Measurements from ENCODE around the gene CYP1A2. TPM values are rescaled to one million over a fixed set of nuclear protein-coding genes. Genes with fewer than 3 reads are reported as not detected.
A peak's percentile ranks its signal among the peaks of the same experiment; 100 is the strongest.

CYP1A2 gene
- total and polyA plus RNA-seq, 9 of the 15 experiments (the other 6 are each of a cell fraction or from before 2014, with no cell fraction given): not detected

DNA sequence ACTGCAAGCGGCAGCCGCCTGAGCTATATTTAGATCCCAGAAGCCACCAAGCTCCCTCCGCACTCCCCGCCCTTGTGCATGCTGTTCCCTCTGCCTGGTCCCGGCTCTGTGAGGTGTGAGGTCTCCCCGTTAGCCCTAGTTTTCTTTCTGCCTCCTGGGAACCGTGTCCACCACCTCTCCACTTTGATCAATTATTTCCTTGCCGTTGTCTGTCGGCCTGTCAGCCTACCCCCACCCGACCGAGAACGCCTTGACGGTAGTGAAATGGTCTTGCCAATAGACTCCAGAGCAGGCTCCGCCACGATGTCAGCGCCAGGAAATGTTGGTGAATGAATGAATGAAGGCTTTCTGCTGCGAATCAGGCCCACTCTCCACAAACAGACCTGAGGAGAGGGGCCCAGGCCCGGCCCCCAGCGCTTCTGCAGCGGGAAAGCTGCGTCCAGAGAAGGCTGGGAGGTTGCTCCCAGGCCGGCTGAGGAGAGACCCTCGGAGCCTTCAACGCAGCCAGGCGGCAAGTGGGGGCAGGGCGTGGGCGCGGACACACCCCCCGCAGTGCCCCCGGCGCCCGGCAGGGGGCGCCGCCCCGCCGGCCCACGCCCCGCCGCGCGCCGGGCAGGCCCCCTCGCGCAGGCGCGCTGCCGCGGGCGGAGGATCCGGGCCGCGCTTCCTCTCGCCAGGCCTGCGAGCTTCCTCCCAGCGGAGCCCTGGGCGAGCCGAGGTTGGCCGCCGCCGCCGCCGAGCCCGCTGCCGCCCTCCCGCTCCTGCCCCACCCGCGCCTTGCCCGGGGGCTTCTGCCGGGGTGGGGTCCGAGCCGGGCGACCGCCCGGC, 33.0 kb downstream of the CYP1A2 start, which contains the start of gene CSK (continued):
- TF ChIP-seq SFPQ (IDR thresholded peaks at IDR 0.05; ENCODE audit: low read depth, low read length): no peak
- no peak for TF ChIP-seq ZMIZ1 (IDR thresholded peaks at IDR 0.05; ENCODE audit: low read depth in 2 of 2, low read length in 2 of 2)
- 0 out of 2 replicates have a peak, but pooled peaks have one; percentile 44 for TF ChIP-seq MTA3 (IDR thresholded peaks at IDR 0.05; ENCODE audit: borderline replicate concordance)
- TF ChIP-seq ZNF124 (CRISPR knock-in tag; IDR thresholded peaks at IDR 0.05): no peak
- TF ChIP-seq, protein P1, sequence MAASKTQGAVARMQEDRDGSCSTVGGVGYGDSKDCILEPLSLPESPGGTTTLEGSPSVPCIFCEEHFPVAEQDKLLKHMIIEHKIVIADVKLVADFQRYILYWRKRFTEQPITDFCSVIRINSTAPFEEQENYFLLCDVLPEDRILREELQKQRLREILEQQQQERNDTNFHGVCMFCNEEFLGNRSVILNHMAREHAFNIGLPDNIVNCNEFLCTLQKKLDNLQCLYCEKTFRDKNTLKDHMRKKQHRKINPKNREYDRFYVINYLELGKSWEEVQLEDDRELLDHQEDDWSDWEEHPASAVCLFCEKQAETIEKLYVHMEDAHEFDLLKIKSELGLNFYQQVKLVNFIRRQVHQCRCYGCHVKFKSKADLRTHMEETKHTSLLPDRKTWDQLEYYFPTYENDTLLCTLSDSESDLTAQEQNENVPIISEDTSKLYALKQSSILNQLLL (CRISPR knock-in tag; IDR thresholded peaks at IDR 0.05; ENCODE audit: borderline replicate concordance): no peak
- no peak for TF ChIP-seq ATF1 (CRISPR knock-in tag; IDR thresholded peaks at IDR 0.05)
- TF ChIP-seq ATF1 (tag; IDR thresholded peaks at IDR 0.05): no peak
- TF ChIP-seq DLX4 (CRISPR knock-in tag; IDR thresholded peaks at IDR 0.05): no peak
- TF ChIP-seq MYNN (IDR thresholded peaks at IDR 0.05): no peak
- TF ChIP-seq MYNN (CRISPR knock-in tag; IDR thresholded peaks at IDR 0.05): no peak
- TF ChIP-seq MEIS2 (IDR thresholded peaks at IDR 0.05; ENCODE audit: partially characterized antibody): no peak
- no peak for TF ChIP-seq BRD9 (IDR thresholded peaks at IDR 0.05; ENCODE audit: low read depth, partially characterized antibody)
- TF ChIP-seq ZNF384 (IDR thresholded peaks at IDR 0.05; ENCODE audit: low read depth, low read length): no peak
- TF ChIP-seq ZBTB7A (IDR thresholded peaks at IDR 0.05; ENCODE audit: borderline replicate concordance, control insufficient read depth, low read depth, low read length): peak; percentile 91
- no peak for TF ChIP-seq THAP7 (CRISPR knock-in tag; IDR thresholded peaks at IDR 0.05)
- no peak for TF ChIP-seq ZNF263 (CRISPR knock-in tag; IDR thresholded peaks at IDR 0.05; ENCODE audit: borderline replicate concordance)
- TF ChIP-seq KAT8 (IDR thresholded peaks at IDR 0.05; ENCODE audit: low read depth): no peak
- TF ChIP-seq LEF1 (IDR thresholded peaks at IDR 0.05): no peak
- TF ChIP-seq ATF7 (IDR thresholded peaks at IDR 0.05): no peak
- no peak for TF ChIP-seq SMARCA4 (IDR thresholded peaks at IDR 0.05)
- TF ChIP-seq CBX3 (IDR thresholded peaks at IDR 0.05; ENCODE audit: borderline replicate concordance in 1 of 2, low read length in 2 of 2): no peak

All from K562 (cell line).